NOMO-1 treated with dmso at 0.1 percent for 144 hours (cell line): ENCODE data around the gene CARD11.
"Not testable (repeated sequence)": the region's sequence is repeated elsewhere in the genome, so short reads cannot be mapped to it uniquely, and the experiment has no call there.

Source experiments
- DNase-seq: peaks from one replicate; lab custom pipeline; 2025; ENCODE audit not compliant: unreplicated experiment; lab: John Stamatoyannopoulos, UW

Gene CARD11

GRCh38 chr7:3021825-3022224, 21.8 kb downstream of the CARD11 start:
- no peak for DNase-seq

GRCh38 chr7:3021224-3021623, 22.4 kb downstream of the CARD11 start:
- not testable (repeated sequence) for DNase-seq

GRCh38 chr7:3020416-3020815, 23.3 kb downstream of the CARD11 start:
- no peak for DNase-seq

GRCh38 chr7:3019801-3020200, 23.9 kb downstream of the CARD11 start:
- no peak for DNase-seq

GRCh38 chr7:3013975-3014792, 29.5 kb downstream of the CARD11 start:
- no peak for DNase-seq

GRCh38 chr7:3011211-3011852, 32.3 kb downstream of the CARD11 start:
- DNase-seq, result no peak

- no peak for DNase-seq
These were observed 33.5 kb downstream of the CARD11 start for GRCh38 chr7:3010161-3010560.

- no peak for DNase-seq
These were observed 34.6 kb downstream of the CARD11 start for GRCh38 chr7:3009086-3009485.

GRCh38 chr7:3008386-3008785, 35.3 kb downstream of the CARD11 start:
- no peak for DNase-seq

- DNase-seq, result no peak
These were observed 36.0 kb downstream of the CARD11 start for GRCh38 chr7:3007696-3008095.

GRCh38 chr7:3005257-3005656, 38.4 kb downstream of the CARD11 start:
- DNase-seq, result no peak

- DNase-seq, result no peak
These were observed 39.7 kb downstream of the CARD11 start for GRCh38 chr7:3003936-3004335.

GRCh38 chr7:3002631-3003030, 41.0 kb downstream of the CARD11 start:
- DNase-seq, result no peak

GRCh38 chr7:3000566-3000965, 43.1 kb downstream of the CARD11 start:
- no peak for DNase-seq

- no peak for DNase-seq
These were observed 44.6 kb downstream of the CARD11 start for GRCh38 chr7:2999078-2999500.

GRCh38 chr7:2997014-2997413, 46.7 kb downstream of the CARD11 start:
- DNase-seq, result no peak

GRCh38 chr7:2996141-2996540, 47.5 kb downstream of the CARD11 start:
- DNase-seq, result no peak

- DNase-seq, result no peak
These were observed 49.8 kb downstream of the CARD11 start for GRCh38 chr7:2993868-2994267.

- no peak for DNase-seq
These were observed 50.3 kb downstream of the CARD11 start for GRCh38 chr7:2993396-2993795.

GRCh38 chr7:2990949-2991470, 52.7 kb downstream of the CARD11 start:
- no peak for DNase-seq

- DNase-seq, result no peak
These were observed 57.1 kb downstream of the CARD11 start for GRCh38 chr7:2986561-2986960.

GRCh38 chr7:2985866-2986265, 57.8 kb downstream of the CARD11 start:
- no peak for DNase-seq
